HG03135 (cell line): ENCODE results near the gene DCAF7.

Experiments used
- ATAC-seq: cut with Tn5 transposase; IDR thresholded peaks from one replicate; pipeline ENCODE4 v1.9.1; 2021; ENCODE audit warnings: mild to moderate bottlenecking, moderate library complexity; ENCODE audit not compliant: unreplicated experiment

DCAF7 gene

DNA sequence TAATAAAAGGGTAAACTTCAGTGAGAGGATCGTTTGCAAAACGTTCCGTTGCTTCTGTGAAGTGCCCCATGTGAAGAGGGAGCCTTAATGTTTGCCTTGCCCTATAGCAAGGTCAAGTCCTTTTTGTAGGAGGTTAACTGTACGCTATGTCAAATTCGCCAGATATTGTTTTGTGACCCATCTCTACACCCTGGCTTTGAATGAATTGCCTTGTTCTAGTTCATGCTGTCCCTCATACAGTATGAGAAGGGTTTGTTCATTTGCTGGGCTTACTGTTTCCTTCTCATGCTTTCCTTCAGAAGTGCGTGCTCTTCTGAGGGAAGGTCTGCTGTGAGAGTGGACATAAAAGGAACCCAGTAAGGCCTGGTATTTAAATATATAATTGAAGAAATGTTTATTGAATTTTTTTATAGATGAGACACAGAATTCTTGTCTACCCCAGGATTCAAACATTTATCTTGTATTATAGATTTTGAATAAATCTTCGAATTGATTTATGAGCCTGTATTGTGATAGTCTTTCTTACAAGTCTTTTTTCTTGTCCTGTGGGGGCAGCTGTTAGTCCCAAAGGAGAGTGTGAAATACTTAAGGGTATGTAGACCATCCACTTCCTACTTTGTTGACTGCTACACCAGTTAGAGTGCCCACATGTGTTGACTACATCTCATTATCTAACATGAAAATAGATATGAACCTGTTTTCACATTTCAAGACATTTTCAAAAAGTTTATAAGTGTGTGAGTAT lies 73.7 kb downstream of the DCAF7 start:
- ATAC-seq, result no peak

DNA sequence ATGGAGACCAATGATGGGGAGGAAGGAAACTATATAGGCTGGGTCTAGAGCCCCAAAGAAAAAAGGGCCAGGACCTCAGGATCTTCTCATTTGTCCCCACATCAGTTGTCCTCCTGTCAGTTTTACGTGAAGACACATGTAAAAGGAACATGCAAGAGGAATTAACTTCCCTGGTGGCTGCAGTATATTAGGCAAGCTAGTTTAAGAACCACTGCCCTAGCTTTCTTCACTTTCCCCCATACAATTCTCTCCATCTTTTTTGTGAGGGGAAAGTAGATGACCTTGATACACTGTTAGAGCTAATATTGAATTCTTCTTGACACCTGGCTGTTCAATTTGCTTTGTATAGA lies 74.2 kb downstream of the DCAF7 start:
- no peak for ATAC-seq

- ATAC-seq, result no peak
These were observed 76.4 kb downstream of the DCAF7 start for GRCh38 chr17:63626551-63627180.

DNA sequence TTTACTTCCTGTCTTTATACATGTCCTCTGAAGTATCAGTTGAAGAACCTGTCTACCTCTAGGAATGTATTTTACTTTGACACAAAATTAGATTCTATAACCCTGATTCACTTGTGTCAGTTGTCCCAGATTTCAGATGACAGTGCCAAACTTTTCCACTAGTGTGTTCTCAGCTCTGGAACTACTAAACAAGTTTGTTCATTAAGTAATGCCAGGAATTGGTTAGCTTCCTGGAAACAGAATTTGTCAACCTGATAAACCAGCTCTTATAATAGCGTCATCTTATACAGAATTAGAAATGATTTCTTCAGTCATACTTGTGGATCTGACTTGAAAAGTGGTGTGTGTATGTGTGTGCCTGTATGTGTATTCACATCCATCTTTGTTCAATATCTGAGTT lies 79.3 kb downstream of the DCAF7 start:
- no peak for ATAC-seq

- ATAC-seq, result no peak
These were observed 80.8 kb downstream of the DCAF7 start for GRCh38 chr17:63631062-63631461.

- ATAC-seq, result no peak
These were observed 81.3 kb downstream of the DCAF7 start for GRCh38 chr17:63631626-63632025.

DNA sequence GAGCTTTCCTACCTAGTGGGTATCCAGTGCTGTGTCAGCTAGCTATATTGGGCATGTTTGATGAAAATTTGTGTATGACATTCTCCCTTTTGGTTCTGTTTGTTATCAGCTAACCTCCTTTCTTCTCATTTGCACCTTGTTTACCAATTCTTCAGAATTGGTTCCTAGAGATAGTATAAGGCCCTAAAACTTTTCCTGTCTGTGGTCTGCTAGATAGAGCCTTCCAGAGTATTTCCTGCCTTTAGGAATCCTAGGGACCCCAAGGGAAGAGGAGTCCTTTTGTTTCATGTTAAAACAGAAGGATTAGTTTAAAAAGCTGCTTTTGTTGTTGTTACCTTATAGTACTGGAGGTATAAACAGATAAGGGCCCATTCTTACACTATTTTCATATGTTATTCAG lies 83.5 kb downstream of the DCAF7 start:
- no peak for ATAC-seq

- ATAC-seq, result no peak
These were observed 83.9 kb downstream of the DCAF7 start for GRCh38 chr17:63634163-63634562.

- ATAC-seq, result no peak
These were observed 84.5 kb downstream of the DCAF7 start for GRCh38 chr17:63634816-63635215.

- ATAC-seq, result no peak
These were observed 85.0 kb downstream of the DCAF7 start for GRCh38 chr17:63635290-63635689.

GRCh38 chr17:63635787-63636186 lies 85.5 kb downstream of the DCAF7 start:
- no peak for ATAC-seq

GRCh38 chr17:63639125-63639524 lies 88.8 kb downstream of the DCAF7 start:
- no peak for ATAC-seq

DNA sequence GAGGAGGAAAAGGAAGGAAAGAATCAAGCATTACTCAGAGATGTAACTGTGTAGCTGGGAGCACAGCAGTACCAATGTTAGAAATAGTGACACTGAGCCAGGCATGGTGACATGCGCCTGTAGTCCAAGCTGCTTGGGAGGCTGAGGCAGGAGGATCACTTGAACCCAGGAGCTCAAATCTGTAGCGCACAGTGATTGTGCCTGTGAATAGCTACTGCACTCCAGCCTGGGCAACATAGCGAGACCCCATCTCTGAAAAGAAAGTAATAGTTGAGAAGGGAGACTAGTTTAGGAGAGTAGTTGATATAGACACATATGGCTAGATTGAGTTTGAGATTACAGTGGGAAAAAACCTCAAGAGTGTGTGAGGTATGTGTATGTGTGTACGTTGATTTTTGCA lies 89.8 kb downstream of the DCAF7 start:
- ATAC-seq, result no peak

GRCh38 chr17:63641692-63642448 lies 91.6 kb downstream of the DCAF7 start:
- no peak for ATAC-seq
